HepG2 (cell line): ENCODE data around the gene CUL9. TPM values are rescaled to one million over a fixed set of nuclear protein-coding genes. Genes with fewer than 3 reads are reported as not detected.
A peak's percentile ranks its signal among the peaks of the same experiment; 100 is the strongest.

ENCODE experiments used
- ATM ChIP-seq: fragments of 450-650 bp; IDR thresholded peaks from 2 replicates; pipeline ENCODE4 v1.7.1; 2017; ENCODE audit warnings: mild to moderate bottlenecking, borderline replicate concordance
- CC2D1A ChIP-seq: sonication (generic); formaldehyde crosslinking; IDR thresholded peaks from 2 replicates; pipeline ENCODE4 v1.8.1; 2023; ENCODE audit warnings: mild to moderate bottlenecking, missing genetic modification reagents
- EHMT2 ChIP-seq: fragments of 200-600 bp; sonication (generic); IDR thresholded peaks from 2 replicates; pipeline ENCODE4 v1.7.0; 2017; ENCODE audit warnings: antibody characterized with exemption, low read depth, low read length, borderline replicate concordance
- KDM5A ChIP-seq: fragments of 200-600 bp; sonication (generic); IDR thresholded peaks from 2 replicates; pipeline ENCODE4 v1.7.0; 2018; ENCODE audit warnings: antibody characterized with exemption, mild to moderate bottlenecking, low read length, borderline replicate concordance
- MBD4 ChIP-seq: IDR thresholded peaks from 2 replicates; pipeline ENCODE4 v1.6.1; 2012; ENCODE audit warnings: low read length, inconsistent platforms, borderline replicate concordance
- MXD1 ChIP-seq: sonication (generic); formaldehyde crosslinking; IDR thresholded peaks from 2 replicates; pipeline ENCODE4 v1.4.0; 2020; ENCODE audit warnings: mild to moderate bottlenecking, missing genetic modification reagents
- SMAD3 ChIP-seq: sonication (generic); formaldehyde crosslinking; IDR thresholded peaks from 2 replicates; pipeline ENCODE4 v1.4.0; 2020; ENCODE audit warnings: missing genetic modification reagents
- SRF ChIP-seq: IDR thresholded peaks from 2 replicates; pipeline ENCODE4 v1.6.1; 2011; ENCODE audit warnings: mild to moderate bottlenecking, low read depth, low read length, moderate library complexity
- STAT5B ChIP-seq: sonication (generic); formaldehyde crosslinking; IDR thresholded peaks from 2 replicates; pipeline ENCODE4 v1.4.0; 2020; ENCODE audit warnings: missing genetic modification reagents
- TGIF2 ChIP-seq: IDR thresholded peaks from 2 replicates; pipeline ENCODE4 v1.6.1; 2016; ENCODE audit warnings: control low read depth, missing compliant biosample characterization
- ZNF281 ChIP-seq: sonication (generic); formaldehyde crosslinking; IDR thresholded peaks from 2 replicates; pipeline ENCODE4 v1.4.0; 2020; ENCODE audit warnings: missing genetic modification reagents, borderline replicate concordance
- ZNF430 ChIP-seq: sonication (generic); formaldehyde crosslinking; IDR thresholded peaks from 2 replicates; pipeline ENCODE4 v1.9.0; 2021; ENCODE audit warnings: mild to moderate bottlenecking, missing genetic modification reagents
- ZNF557 ChIP-seq: sonication (generic); formaldehyde crosslinking; IDR thresholded peaks from 2 replicates; pipeline ENCODE4 v1.4.0; 2020; ENCODE audit warnings: missing genetic modification reagents
- ZSCAN9 ChIP-seq: IDR thresholded peaks from 2 replicates; pipeline ENCODE4 v1.6.1; 2016; ENCODE audit warnings: borderline replicate concordance
- polyA plus RNA-seq, 8 experiments: library from polyadenylated mRNA; depleted of rRNA in 3 of 8; stranded (reverse) in 7 of 8; unstranded in 1 of 8; fragments of >200 nt; fragmentation: Illumina TruSeq in 4 of 8; extraction: Trizol in 4 of 8; gene quantifications; 2 replicates each; pipeline versions ENCODE4 v1.2.1 to v1.2.3, GENCODE V29; 2011 to 2016; ENCODE audit warnings: low read depth in 4 of 8, missing spikeins in 1 of 8, mixed read lengths in 1 of 8; ENCODE audit not compliant: insufficient read depth in 1 of 8
- total RNA-seq, 5 experiments: library from RNA; depleted of rRNA; stranded (reverse); fragments of >200 nt; fragmentation: Illumina TruSeq; extraction: Trizol; gene quantifications; 2 replicates each; pipeline ENCODE4 v1.2.3, GENCODE V29; 2016; ENCODE audit warnings: low read depth in 1 of 5
- TF ChIP-seq, protein P1 (sequence below): sonication (generic); formaldehyde crosslinking; IDR thresholded peaks from 2 replicates; pipeline ENCODE4 v1.4.0; 2020; ENCODE audit warnings: missing genetic modification reagents, mild to moderate bottlenecking, borderline replicate concordance
- TF ChIP-seq, protein P2 (sequence below): sonication (generic); formaldehyde crosslinking; IDR thresholded peaks from 2 replicates; pipeline ENCODE4 v1.8.1; 2023; ENCODE audit warnings: mild to moderate bottlenecking, missing genetic modification reagents, borderline replicate concordance
- TF ChIP-seq, protein P3 (sequence below): sonication (generic); formaldehyde crosslinking; IDR thresholded peaks from 2 replicates; pipeline ENCODE4 v1.5.1; 2020; ENCODE audit warnings: missing genetic modification reagents, mild to moderate bottlenecking, borderline replicate concordance

CUL9 gene
- total and polyA plus RNA-seq, 2 of the 13 experiments (the other 11 are each of a cell fraction or from before 2014, with no cell fraction given) = 11.4 to 13.7 TPM

- peak; percentile 37; the same call in 1 of the 2 replicates for TF ChIP-seq ZNF281
- TF ChIP-seq ATM = no peak
- TF ChIP-seq MBD4 = no peak
- no peak for TF ChIP-seq ZSCAN9
- no peak for TF ChIP-seq SMAD3 (CRISPR knock-in tag)
- peak; percentile 83; the same call in 1 of the 2 replicates for TF ChIP-seq ZNF557 (CRISPR knock-in tag)
- TF ChIP-seq TGIF2 (CRISPR knock-in tag) = 0 out of 2 replicates have a peak, but pooled peaks have one; percentile 45
- TF ChIP-seq EHMT2 = no peak
- TF ChIP-seq MXD1 (CRISPR knock-in tag) = peak; percentile 91
- TF ChIP-seq, protein P1, sequence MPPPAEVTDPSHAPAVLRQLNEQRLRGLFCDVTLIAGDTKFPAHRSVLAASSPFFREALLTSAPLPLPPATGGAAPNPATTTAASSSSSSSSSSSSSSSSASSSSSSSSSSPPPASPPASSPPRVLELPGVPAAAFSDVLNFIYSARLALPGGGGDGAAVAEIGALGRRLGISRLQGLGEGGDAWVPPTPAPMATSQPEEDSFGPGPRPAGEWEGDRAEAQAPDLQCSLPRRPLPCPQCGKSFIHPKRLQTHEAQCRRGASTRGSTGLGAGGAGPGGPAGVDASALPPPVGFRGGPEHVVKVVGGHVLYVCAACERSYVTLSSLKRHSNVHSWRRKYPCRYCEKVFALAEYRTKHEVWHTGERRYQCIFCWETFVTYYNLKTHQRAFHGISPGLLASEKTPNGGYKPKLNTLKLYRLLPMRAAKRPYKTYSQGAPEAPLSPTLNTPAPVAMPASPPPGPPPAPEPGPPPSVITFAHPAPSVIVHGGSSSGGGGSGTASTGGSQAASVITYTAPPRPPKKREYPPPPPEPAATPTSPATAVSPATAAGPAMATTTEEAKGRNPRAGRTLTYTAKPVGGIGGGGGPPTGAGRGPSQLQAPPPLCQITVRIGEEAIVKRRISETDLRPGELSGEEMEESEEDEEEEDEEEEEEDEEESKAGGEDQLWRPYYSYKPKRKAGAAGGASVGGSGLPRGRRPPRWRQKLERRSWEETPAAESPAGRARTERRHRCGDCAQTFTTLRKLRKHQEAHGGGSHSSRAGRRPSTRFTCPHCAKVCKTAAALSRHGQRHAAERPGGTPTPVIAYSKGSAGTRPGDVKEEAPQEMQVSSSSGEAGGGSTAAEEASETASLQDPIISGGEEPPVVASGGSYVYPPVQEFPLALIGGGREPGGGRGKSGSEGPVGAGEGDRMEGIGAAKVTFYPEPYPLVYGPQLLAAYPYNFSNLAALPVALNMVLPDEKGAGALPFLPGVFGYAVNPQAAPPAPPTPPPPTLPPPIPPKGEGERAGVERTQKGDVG = no peak
- TF ChIP-seq ZNF430 (CRISPR knock-in tag) = peak; percentile 93
- TF ChIP-seq CC2D1A (CRISPR knock-in tag) = 0 out of 2 replicates have a peak, but pooled peaks have one; percentile 19
- no peak for TF ChIP-seq KDM5A
- TF ChIP-seq, protein P2, sequence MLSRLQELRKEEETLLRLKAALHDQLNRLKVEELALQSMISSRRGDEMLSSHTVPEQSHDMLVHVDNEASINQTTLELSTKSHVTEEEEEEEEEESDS (CRISPR knock-in tag) = peak; percentile 65; the same call in 1 of the 2 replicates
- no peak for TF ChIP-seq STAT5B
- no peak for TF ChIP-seq SRF
- TF ChIP-seq, protein P3, sequence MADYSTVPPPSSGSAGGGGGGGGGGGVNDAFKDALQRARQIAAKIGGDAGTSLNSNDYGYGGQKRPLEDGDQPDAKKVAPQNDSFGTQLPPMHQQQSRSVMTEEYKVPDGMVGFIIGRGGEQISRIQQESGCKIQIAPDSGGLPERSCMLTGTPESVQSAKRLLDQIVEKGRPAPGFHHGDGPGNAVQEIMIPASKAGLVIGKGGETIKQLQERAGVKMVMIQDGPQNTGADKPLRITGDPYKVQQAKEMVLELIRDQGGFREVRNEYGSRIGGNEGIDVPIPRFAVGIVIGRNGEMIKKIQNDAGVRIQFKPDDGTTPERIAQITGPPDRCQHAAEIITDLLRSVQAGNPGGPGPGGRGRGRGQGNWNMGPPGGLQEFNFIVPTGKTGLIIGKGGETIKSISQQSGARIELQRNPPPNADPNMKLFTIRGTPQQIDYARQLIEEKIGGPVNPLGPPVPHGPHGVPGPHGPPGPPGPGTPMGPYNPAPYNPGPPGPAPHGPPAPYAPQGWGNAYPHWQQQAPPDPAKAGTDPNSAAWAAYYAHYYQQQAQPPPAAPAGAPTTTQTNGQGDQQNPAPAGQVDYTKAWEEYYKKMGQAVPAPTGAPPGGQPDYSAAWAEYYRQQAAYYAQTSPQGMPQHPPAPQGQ (CRISPR knock-in tag) = no peak
These were observed at the start of gene CUL9 (continued) for GRCh38 chr6:43181942-43182860.
